GM12865 (cell line): ENCODE results near the gene SLC39A11.
"Not testable (repeated sequence)": the region's sequence is repeated elsewhere in the genome, so short reads cannot be mapped to it uniquely, and the experiment has no call there.

Source experiments
- DNase-seq: peaks from one replicate; pipeline ENCODE4 v3.0.0; 2010; ENCODE audit warnings: low read depth
- H3K4me3 ChIP-seq: 2 replicates; pipeline ENCODE4 v1.5.1; 2011; ENCODE audit warnings: mild to moderate bottlenecking, low read depth, low read length, control low read depth
- TF ChIP-seq, protein P1 (sequence below): IDR thresholded peaks from 2 replicates; pipeline ENCODE4 v1.5.1; 2011; ENCODE audit warnings: low read length, control low read depth, low read depth, inconsistent platforms; ENCODE audit not compliant: insufficient read depth; ENCODE audit errors: missing control alignments

The SLC39A11 gene

GRCh38 chr17:73133911-73134649 lies 41.6 kb upstream of the SLC39A11 start:
- no peak for DNase-seq

GRCh38 chr17:73132085-73132492 lies 39.6 kb upstream of the SLC39A11 start:
- peak; percentile 54 for DNase-seq
- TF ChIP-seq, protein P1, sequence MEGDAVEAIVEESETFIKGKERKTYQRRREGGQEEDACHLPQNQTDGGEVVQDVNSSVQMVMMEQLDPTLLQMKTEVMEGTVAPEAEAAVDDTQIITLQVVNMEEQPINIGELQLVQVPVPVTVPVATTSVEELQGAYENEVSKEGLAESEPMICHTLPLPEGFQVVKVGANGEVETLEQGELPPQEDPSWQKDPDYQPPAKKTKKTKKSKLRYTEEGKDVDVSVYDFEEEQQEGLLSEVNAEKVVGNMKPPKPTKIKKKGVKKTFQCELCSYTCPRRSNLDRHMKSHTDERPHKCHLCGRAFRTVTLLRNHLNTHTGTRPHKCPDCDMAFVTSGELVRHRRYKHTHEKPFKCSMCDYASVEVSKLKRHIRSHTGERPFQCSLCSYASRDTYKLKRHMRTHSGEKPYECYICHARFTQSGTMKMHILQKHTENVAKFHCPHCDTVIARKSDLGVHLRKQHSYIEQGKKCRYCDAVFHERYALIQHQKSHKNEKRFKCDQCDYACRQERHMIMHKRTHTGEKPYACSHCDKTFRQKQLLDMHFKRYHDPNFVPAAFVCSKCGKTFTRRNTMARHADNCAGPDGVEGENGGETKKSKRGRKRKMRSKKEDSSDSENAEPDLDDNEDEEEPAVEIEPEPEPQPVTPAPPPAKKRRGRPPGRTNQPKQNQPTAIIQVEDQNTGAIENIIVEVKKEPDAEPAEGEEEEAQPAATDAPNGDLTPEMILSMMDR, result no peak
- no peak overlapping the region for H3K4me3 ChIP-seq

More at GRCh38 chr17:73133911-73134649, 41.6 kb upstream of the SLC39A11 start:
- no peak overlapping the region for H3K4me3 ChIP-seq
- TF ChIP-seq, protein P1, result no peak

DNA sequence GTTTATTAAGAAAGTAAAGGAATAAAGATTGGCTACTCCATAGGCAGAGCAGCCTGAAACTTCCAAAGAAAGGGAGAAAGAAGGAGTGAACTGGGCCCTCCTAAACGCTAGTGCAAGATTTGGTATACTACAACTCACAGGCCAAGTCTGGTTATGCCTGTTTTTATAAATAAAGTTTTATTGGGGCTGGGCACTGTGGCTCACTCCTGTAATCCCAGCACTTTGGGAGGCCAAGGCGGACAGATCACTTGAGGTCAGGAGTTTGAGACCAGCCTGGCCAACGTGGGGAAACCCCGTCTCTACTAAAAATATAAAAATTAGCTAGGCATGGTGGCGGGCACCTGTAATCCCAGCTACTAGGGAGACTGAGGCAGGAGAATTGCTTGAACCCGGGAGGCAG lies 39.0 kb upstream of the SLC39A11 start:
- DNase-seq, H3K4me3 ChIP-seq: not testable (repeated sequence)

- TF ChIP-seq, protein P1, result no peak
- no peak overlapping the region for H3K4me3 ChIP-seq
- no peak for DNase-seq
Measured at GRCh38 chr17:73130977-73131376, 38.5 kb upstream of the SLC39A11 start.

- DNase-seq, result no peak
- H3K4me3 ChIP-seq, result no peak overlapping the region
- TF ChIP-seq, protein P1, result no peak
Measured at GRCh38 chr17:73128496-73128895, 36.0 kb upstream of the SLC39A11 start.

DNA sequence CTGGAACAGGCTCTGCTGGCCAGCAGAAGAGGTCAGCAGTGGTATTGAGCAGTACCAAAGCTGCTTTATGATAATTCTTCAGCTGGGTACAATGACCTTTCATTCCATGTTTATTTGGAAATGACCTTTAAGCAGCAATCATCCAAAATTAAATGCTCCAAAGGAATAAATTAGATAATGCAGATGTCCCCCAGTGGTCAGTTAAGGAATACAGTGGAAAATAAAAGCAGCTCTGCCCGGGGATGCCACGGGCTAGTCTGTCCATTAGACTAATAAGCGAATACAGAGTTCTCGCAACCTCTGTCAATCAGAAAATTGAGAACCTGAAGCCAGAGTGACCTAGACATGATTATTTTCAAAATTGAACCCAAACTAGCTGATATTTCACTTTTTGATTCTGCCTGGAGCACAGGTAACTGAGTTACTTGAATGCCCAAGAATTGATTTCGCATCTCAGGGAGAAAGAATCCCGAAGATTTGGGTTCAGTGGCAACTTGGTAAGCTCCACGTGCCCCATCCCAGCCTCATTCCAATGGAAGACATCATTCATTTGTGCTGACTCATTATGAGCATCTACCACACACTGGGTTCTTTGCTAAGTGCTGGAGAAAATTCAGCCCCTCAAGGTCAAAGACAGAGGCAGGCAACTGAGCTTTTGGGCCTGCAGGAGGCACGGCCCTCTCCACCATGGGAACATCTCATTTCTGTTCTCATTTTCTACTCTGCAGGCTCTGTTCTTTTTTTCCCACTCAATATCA lies 34.4 kb upstream of the SLC39A11 start:
- TF ChIP-seq, protein P1, result no peak
- DNase-seq, result no peak
- no peak overlapping the region for H3K4me3 ChIP-seq

DNA sequence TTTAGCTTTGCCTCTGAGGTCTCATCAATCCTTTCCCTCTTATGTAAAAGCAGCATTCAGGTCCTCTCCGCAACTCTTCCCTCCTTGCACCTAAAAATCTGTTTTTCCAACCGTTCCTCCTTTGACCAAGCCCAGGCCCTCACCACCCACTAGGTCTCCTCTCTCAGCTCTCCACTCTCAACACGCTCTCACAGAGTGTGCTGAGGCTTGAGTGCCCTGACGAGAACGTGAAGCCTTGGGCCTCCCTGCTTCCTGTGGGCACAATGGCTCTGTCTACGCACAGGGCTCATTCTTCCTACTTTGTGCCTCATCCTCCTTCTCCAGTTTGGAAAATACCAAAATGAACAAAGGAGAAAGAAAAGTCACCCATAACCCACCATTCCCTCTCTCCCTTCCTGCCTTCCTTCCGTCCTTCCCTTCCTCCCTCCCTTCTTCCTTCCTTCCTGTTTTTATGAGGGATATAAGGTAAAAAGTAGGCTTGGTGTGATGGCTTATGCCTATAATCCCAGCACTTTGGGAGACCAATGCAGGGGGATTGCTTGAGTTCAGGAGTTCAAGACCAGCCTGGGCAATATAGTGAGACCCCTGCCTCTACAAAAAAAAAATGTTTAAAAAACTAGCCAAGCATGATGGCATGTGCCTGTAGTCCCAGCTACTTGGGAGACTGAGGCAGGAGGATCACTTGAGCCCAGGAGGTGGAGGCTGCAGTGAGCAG lies 31.3 kb upstream of the SLC39A11 start:
- no peak for DNase-seq
- TF ChIP-seq, protein P1, result no peak
- H3K4me3 ChIP-seq, result no peak overlapping the region
